ENCODE results near the gene ASIC3. TPM values are rescaled to one million over a fixed set of nuclear protein-coding genes. Genes with fewer than 3 reads are reported as not detected.

The ASIC3 gene
- polyA plus RNA-seq, 3 donors from 2014 or later, result not detected

DNA sequence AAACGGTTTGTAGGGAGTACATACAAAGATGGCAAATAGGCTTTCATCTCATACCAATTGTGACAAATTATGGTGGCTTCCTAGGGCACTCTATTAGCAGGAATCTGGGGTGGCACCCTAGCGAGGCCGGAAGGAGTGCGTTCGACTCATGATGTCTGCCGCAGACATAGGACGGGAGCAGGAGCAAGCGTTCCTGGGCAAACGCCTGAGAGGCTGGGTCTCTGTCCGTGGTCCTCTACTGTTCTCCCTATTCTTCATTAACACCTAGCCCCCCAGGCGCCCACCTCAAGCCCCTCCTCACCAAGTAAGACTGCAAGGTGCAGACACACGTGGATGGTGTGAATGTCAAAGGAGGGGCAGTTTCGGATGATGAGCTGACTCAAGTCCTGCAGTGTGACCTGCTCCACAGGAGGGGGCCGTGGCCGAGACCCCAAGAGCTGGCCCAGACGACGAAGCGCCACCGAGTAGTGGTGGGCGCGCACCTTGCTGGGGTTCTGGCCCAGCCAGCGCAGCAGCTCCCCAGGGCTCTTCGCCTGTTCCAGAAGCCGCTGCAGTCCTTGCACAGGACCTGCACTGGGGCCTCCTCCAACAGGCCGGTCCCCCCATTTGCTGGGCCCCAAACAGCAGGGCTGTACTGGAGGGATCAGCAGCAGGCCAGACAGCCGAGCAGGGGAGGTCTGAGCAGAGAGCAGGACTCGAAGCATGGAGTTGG lies 31.0 kb downstream of the ASIC3 start:
- peak overlapping the region; percentile 23 to 88 (median 80) for H3K27ac Mint-ChIP-seq
- H3K4me3 Mint-ChIP-seq, result peak overlapping the region; percentile 82 to 88 (median 85)
- H3K4me1 Mint-ChIP-seq, result peaks cover 29 to 35% of the 10 kb centered on the region in 2 donors

DNA sequence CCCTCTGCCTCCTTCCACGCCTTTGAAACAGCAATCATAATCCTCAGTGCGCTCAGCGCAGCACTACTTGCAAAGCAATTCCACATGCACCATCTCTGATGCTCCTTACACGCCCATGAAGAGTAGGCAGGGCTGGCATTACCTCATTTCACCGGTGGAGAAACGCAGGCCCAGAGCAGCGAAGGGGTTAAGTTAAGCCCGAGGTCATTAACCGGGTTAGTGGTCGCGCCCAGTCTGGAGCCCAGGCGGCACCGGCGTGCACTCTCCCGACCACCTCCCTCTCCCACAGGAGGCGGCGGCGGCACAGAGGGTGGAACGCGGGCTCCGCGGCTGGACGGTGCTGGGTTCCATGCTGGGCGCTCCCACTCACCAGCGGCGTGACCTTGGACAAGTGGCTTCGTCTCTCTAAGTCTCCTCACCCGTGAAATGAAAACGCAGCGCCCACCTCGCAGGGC lies 31.8 kb downstream of the ASIC3 start:
- Mint-ChIP-seq H3K36me3 (peaks cover 0 to 4% (median 0%) of the 10 kb centered on the region in 3 donors), H3K9me3 (no peaks in the 10 kb centered on the region), H3K4me1 (peaks cover 33 to 39% of the 10 kb centered on the region in 2 donors), H3K27ac (peak overlapping the region; percentile 53 to 84 (median 78)), H3K27me3 (ENCODE audit: low read depth in 3 of 3) (peaks cover 0 to 14% (median 2%) of the 10 kb centered on the region in 3 donors), H3K4me3 (peak overlapping the region; percentile 82 to 88 (median 85))
- no peak for DNase-seq

More for the DNA sequence above, 31.0 kb downstream of the ASIC3 start:
- no peaks in the 10 kb centered on the region for H3K9me3 Mint-ChIP-seq
- DNase-seq, result no peak
- H3K27me3 Mint-ChIP-seq (ENCODE audit: low read depth in 3 of 3), result peaks cover 0 to 11% (median 2%) of the 10 kb centered on the region in 3 donors
- peaks cover 0 to 4% (median 0%) of the 10 kb centered on the region in 3 donors for H3K36me3 Mint-ChIP-seq

DNA sequence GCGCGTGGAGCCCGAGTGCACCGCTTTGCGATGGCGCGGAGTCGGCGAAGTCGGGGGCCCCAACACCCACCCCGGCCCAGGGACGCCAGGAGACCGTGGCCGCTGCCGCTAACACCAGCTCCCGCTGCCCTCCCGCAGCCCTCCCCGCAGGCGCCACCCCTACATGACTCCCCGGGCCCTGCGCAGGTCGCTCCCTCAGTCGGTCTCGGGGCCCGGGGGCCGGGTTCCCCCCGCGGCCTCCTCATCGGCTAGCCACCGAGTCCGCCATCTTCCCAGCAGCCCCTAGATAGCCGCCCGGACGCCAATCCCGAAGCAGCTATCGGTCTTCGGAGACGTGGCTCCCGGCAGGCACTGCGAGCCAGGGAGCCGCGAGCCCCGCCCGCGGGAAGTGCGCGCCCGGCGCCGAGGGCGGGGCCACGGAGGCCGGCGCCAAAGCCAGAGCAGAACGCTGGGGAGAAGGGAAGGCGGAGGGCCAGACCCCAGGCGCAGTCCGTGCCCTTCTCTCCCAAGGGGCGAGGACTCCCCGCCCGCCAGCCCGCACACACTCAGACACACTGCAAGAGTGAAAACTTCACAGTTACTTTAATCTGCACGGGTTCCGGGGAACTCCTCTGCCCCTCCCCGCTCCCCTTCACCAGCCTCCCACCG lies 32.3 kb downstream of the ASIC3 start, which contains the start of gene FASTK:
TSS of gene FASTK (minus strand) at position 288 of the 648 bp plus-strand sequence. CDS start at position 245, 43 bp downstream.
- Mint-ChIP-seq H3K36me3 (peaks cover 0 to 1% (median 0%) of the 10 kb centered on the region in 3 donors), H3K4me3 (peak within 1 kb of the TSS; percentile 82 to 88 (median 85)), H3K4me1 (peaks cover 39 to 45% of the 10 kb centered on the region in 2 donors), H3K9me3 (no peaks in the 10 kb centered on the region), H3K27me3 (ENCODE audit: low read depth in 3 of 3) (peaks cover 0 to 17% (median 2%) of the 10 kb centered on the region in 3 donors), H3K27ac (peak within 1 kb of the TSS; percentile 53 to 84 (median 82))
- peak; percentile 88 for DNase-seq

DNA sequence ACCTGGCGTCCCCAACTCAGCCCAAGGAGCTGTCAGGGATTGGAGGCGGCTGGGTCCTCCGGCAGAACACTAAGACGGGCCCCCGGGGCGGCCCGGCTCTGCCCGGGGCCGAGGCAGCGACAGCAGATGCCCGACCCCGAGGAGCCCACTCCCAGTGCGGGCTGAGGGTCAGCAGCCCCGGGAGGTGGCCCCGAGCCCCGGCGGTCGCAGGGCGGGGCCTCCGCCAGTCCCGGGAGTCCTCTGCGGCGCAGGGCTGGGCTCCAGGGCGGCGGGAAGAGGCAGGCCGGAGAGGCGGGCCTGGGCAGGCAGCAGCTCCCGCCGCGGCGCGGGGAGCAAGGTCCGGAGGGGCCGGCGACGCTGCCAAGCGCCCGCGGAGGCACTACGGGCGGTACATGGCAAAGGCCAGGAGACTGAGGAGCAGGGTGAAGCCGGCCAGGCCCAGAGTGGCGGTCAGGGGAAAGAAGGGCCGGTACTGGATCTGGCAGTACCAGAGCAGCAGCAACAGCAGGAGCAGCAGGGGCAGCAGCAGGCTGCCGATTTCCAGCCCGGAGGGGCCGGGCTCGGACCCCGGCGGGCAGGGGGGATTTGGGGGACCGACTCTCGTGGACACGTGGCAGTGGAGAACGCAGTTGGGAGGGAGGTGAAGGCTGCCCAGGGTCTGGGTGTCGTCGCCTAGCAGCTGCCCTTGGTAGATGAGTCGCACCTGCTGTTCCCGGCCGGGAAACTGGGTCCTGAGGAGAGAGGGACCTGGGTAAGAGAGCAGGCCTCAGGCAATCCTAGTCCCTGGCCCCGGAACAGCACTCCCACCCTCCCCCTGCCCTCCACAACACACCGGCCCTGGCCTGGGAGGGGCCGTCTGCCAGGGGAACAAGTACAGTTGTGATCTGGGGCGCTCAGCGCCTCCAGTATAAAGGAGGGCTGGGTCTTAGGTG lies 33.1 kb downstream of the ASIC3 start:
- Mint-ChIP-seq H3K27me3 (ENCODE audit: low read depth in 3 of 3) (peaks cover 0 to 17% (median 2%) of the 10 kb centered on the region in 3 donors), H3K9me3 (no peaks in the 10 kb centered on the region), H3K4me3 (peak overlapping the region; percentile 53 to 88 (median 83)), H3K36me3 (no peaks in the 10 kb centered on the region), H3K4me1 (peaks cover 42 to 47% of the 10 kb centered on the region in 2 donors), H3K27ac (peak overlapping the region in 5 of 6 donors; percentile 55 to 84 (median 81))
- no peak for DNase-seq

DNA sequence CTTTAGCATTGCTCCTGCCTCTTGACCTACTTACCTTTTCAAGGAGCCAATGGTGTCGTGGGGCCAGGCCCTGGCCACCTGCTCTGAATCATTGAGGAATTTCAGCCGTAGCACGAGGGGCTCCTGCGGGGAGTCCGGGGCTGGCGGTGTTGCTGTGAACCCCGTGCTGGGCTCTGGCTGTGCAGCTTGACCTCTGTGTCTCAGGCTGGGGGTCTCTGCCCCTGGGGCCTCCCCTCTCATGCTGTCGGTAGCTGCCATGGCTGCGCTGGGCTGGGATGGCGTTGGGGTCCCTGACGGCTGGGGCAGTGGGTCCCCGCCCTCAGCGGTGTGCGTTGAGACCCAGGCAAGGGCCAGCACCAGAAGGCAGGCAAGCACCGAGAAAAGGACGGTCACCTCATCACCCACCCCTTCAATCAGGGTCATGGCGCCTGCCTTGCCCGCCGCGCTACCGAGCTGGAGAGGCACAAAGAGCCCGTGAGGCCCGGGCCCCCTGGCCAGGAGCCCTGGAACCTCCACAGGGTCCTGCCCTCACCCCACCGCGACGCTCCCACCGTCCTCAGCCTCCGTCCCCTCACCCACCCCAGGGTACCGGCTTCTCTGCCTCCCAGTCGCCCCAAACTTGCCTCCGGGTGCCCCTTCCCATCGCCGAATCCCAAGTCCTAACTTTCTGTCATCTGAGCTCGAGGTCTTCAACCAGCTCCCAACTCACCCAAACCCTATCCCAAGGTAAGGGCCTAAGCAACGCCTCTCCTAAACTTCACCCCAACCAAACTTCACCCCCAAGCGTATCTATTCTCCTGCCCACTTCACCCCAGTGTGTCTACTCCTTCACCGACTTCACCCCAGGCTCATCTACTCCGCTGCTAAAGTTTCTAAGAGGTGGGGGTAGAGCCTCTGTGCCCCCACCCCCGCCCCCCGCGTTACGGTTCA lies 34.1 kb downstream of the ASIC3 start:
- no peak for DNase-seq
- Mint-ChIP-seq H3K4me1 (peaks cover 44 to 47% of the 10 kb centered on the region in 2 donors), H3K27ac (peak overlapping the region; percentile 70 to 96 (median 93)), H3K36me3 (no peaks in the 10 kb centered on the region), H3K4me3 (peak overlapping the region; percentile 81 to 92 (median 86)), H3K9me3 (no peaks in the 10 kb centered on the region), H3K27me3 (ENCODE audit: low read depth in 3 of 3) (peaks cover 0 to 19% (median 4%) of the 10 kb centered on the region in 3 donors)

DNA sequence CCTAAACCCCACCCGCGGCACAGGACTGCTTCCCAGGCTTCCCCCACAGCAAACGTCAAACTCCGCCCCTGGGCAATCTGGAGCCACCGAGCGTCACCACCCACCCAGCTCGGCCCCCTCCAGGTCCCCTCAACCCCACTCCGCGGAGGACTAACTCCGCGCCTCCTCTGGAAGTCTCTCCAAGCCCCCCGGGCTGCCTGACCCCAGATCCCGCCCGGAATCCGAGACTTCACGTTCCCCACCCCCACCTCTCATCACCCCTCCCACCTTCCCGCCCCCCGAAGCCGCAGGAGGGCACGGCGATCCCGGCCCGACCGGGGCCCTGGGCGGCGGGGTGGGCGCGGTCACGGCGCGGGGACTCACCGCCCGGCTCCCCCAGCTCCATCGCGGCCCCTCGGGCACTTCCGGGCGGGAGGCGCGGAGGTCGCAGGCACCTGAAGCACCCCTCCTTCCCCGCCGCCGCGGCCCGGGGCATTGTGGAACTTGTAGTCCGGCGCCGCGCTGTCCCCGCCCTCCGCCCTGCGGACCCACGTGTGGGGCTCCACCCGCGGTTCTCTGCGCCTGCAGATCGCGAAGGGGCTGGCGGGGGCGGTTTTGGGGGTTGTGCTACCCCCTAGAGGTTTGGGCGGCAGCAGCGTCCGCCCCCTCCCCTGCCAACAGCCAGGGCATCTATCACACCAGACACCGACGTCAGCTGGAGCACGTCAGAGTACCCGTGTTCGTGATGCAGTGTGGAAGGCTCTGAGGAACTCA lies 34.9 kb downstream of the ASIC3 start, which contains the start of gene TMUB1:
TSS of gene TMUB1 (minus strand) at position 423 of the 753 bp plus-strand sequence. CDS start 930 bp downstream, outside the sequence.
- Mint-ChIP-seq H3K27ac (peak within 1 kb of the TSS; percentile 70 to 96 (median 96)), H3K4me1 (peaks cover 46 to 49% of the 10 kb centered on the region in 2 donors), H3K36me3 (no peaks in the 10 kb centered on the region), H3K4me3 (peak within 1 kb of the TSS; percentile 81 to 92 (median 86)), H3K27me3 (ENCODE audit: low read depth in 3 of 3) (peaks cover 0 to 16% (median 8%) of the 10 kb centered on the region in 3 donors), H3K9me3 (no peaks in the 10 kb centered on the region)
- DNase-seq, result peak; percentile 89 to 90 (median 89)

DNA sequence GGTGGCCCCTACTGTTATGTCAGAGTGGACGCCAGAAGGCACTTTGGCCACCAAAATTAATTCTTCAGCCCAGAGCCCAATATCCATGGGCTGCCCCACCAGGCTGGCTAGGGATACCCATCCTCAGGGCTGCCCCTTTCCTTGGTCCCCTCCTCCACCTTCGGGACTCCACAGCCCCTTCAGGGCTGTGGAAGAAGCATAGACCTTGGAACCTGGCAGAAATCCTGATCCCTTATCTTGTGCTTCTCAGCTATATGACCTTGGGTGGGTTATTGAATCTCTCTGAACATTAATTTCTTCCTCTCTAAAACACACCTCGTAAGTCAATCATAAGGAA lies 35.5 kb downstream of the ASIC3 start:
- Mint-ChIP-seq H3K27me3 (ENCODE audit: low read depth in 3 of 3) (peaks cover 0 to 15% (median 8%) of the 10 kb centered on the region in 3 donors), H3K9me3 (no peaks in the 10 kb centered on the region), H3K36me3 (no peaks in the 10 kb centered on the region), H3K4me3 (peak overlapping the region; percentile 74 to 81 (median 81)), H3K27ac (peak overlapping the region in 5 of 6 donors; percentile 88 to 96 (median 92)), H3K4me1 (peaks cover 49 to 51% of the 10 kb centered on the region in 2 donors)
- no peak for DNase-seq

DNA sequence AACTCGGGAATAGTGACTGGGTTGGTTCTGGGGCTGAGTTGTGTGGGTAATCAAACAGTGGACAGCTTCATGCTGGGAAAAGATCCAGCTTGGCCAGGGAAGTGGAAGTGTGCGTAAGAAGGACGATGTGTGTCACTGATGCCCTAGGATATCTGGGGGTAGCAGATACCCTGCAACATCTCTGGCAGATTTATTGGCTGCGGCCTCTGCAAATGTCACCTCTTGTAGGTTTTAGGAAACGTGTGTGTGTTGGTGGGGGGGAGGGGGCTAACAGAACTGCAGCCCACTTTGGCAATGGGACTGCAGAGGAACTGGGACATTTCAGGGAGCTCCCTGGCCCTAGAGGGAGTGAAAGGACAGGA lies 37.0 kb downstream of the ASIC3 start:
- H3K27me3 Mint-ChIP-seq (ENCODE audit: low read depth in 3 of 3), result peaks cover 2 to 13% (median 8%) of the 10 kb centered on the region in 3 donors
- peak overlapping the region; percentile 49 to 96 (median 93) for H3K27ac Mint-ChIP-seq
- peaks cover 48% of the 10 kb centered on the region in 2 donors for H3K4me1 Mint-ChIP-seq

DNA sequence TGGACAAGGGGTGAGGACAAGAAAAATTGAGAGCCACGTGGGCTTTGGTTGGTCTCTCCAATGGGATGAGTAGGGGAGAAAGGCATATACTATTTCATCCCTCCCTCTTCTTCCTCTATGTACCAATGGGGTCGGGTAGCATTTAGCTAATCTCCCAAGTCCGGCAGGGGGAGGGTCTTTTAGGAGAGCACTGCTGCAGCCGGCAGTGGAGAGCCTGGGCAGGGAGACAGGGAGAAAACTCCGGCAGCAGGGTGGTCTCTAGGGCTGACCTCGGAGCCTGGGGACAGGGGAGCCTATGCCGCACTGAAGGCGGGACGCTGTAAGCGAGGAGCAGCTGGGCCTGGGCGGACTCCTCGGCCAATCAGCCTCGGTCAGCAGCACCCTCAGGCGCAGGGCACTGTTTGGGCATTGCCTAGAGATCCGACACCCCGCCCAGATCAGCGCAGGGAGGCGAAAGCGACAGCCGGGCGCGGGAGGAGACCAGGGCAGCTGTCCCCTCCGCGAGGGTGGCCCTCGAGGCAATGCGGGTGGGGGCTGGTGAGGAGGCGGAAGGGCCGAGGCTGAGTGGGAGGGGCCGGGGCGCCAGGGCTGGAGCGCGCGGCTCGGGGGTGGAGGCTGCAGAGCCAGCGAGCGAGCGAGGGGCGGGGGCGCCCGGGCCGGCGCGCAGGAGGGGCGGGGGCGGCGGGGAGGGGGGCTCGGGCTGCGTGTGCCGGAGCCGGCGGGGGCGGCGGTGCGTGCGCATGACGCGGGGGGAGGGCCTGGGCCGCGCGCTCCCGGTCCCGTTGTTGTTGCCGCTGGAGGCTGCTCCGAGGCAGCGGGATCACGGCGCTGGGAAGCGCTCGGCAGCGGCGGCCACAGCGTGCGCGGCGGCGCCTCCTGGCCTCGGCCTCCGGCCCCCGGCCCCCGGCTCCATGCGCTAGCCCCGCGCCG lies 37.6 kb downstream of the ASIC3 start, which contains the start of gene AGAP3:
TSS of gene AGAP3 (plus strand) at position 785 of the 930 bp plus-strand sequence. CDS start 267 bp downstream, outside the sequence.
- H3K27me3 Mint-ChIP-seq (ENCODE audit: low read depth in 3 of 3), result peaks cover 3 to 16% (median 8%) of the 10 kb centered on the region in 3 donors
- H3K27ac Mint-ChIP-seq, result peak within 1 kb of the TSS; percentile 69 to 96 (median 94)
- no peaks in the 10 kb centered on the region for H3K9me3 Mint-ChIP-seq
- peak within 1 kb of the TSS; percentile 88 to 95 (median 89) for H3K4me3 Mint-ChIP-seq
- peak; percentile 64 to 67 (median 65) for DNase-seq
- H3K4me1 Mint-ChIP-seq, result peaks cover 48% of the 10 kb centered on the region in 2 donors
- H3K36me3 Mint-ChIP-seq, result no peaks in the 10 kb centered on the region

More for the DNA sequence above, 37.0 kb downstream of the ASIC3 start:
- H3K36me3 Mint-ChIP-seq, result no peaks in the 10 kb centered on the region
- H3K4me3 Mint-ChIP-seq, result peak overlapping the region; percentile 76 to 89 (median 81)
- no peaks in the 10 kb centered on the region for H3K9me3 Mint-ChIP-seq
- no peak for DNase-seq

DNA sequence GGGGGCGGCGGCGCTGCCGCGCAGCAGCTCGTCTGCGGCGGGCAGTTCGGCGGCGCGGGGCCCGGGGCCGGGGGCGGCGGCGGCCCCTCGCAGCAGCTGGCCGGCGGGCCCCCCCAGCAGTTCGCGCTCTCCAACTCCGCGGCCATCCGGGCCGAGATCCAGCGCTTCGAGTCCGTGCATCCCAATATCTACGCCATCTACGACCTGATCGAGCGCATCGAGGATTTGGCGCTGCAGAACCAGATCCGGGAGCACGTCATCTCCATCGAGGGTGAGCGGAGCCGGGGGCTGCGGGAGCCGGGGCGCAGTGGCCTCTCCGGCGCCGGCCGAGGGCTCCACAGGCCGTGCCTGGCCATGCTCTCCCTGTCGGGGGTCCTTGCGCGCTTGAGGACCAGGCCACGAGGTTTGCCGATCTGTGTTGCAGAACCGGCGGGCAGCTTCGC lies 38.5 kb downstream of the ASIC3 start:
- Mint-ChIP-seq H3K27ac (peak overlapping the region; percentile 60 to 92 (median 88)), H3K4me1 (peaks cover 48 to 50% of the 10 kb centered on the region in 2 donors), H3K9me3 (no peaks in the 10 kb centered on the region), H3K36me3 (no peaks in the 10 kb centered on the region), H3K27me3 (ENCODE audit: low read depth in 3 of 3) (peaks cover 4 to 16% (median 8%) of the 10 kb centered on the region in 3 donors), H3K4me3 (peak overlapping the region; percentile 88 to 95 (median 89))
- DNase-seq, result peak; percentile 34 to 41 (median 35)
